Neuronal stem cell (in vitro differentiated cells): ENCODE data around the gene FBXO28. TPM values are rescaled to one million over a fixed set of nuclear protein-coding genes. Genes with fewer than 3 reads are reported as not detected.

ENCODE experiments used
- DNase-seq: peaks from one replicate; pipeline ENCODE4 v3.0.0-alpha.2; 2013; ENCODE audit warnings: low spot score
- H2AFZ ChIP-seq: one replicate; pipeline ENCODE4 v1.6.1; 2013; ENCODE audit warnings: mild to moderate bottlenecking, low read length, inconsistent platforms
- H2AK5ac ChIP-seq: 2 replicates; pipeline ENCODE4 v1.6.1; 2013; ENCODE audit warnings: low read depth, mild to moderate bottlenecking, inconsistent platforms, low read length, moderate library complexity, mixed read lengths
- H2BK120ac ChIP-seq: 2 replicates; pipeline ENCODE4 v1.6.1; 2013; ENCODE audit warnings: low read depth, mild to moderate bottlenecking, inconsistent platforms, low read length, moderate library complexity, mixed read lengths
- H2BK12ac ChIP-seq: one replicate; pipeline ENCODE4 v1.6.1; 2013; ENCODE audit warnings: low read length, inconsistent platforms
- H2BK15ac ChIP-seq: 2 replicates; pipeline ENCODE4 v1.6.1; 2013; ENCODE audit warnings: mild to moderate bottlenecking, low read length, inconsistent platforms, mixed read lengths
- H2BK5ac ChIP-seq: one replicate; pipeline ENCODE4 v1.6.1; 2013; ENCODE audit warnings: inconsistent platforms, mild to moderate bottlenecking, low read length, moderate library complexity
- H3K14ac ChIP-seq: one replicate; pipeline ENCODE4 v1.6.1; 2013; ENCODE audit warnings: low read length, inconsistent platforms
- H3K18ac ChIP-seq: 2 replicates; pipeline ENCODE4 v1.6.1; 2013; ENCODE audit warnings: low read length, inconsistent platforms
- H3K23ac ChIP-seq: 2 replicates; pipeline ENCODE4 v1.6.1; 2013; ENCODE audit warnings: low read depth, mild to moderate bottlenecking, mixed read lengths, low read length, inconsistent platforms; ENCODE audit not compliant: poor library complexity
- H3K27ac ChIP-seq: replicated peaks from 3 replicates; pipeline ENCODE4 v1.5.1; 2013; ENCODE audit warnings: low read length, inconsistent platforms
- H3K27me3 ChIP-seq, 3 experiments: 2 replicates each; pipeline ENCODE4 v1.6.1; 2013; ENCODE audit warnings: low read length in 3 of 3, mild to moderate bottlenecking in 2 of 3, inconsistent platforms in 1 of 3, low read depth in 1 of 3, mixed read lengths in 1 of 3, moderate library complexity in 1 of 3; ENCODE audit not compliant: control insufficient read depth in 3 of 3, insufficient read depth in 3 of 3
- H3K36me3 ChIP-seq, 2 donors: replicated peaks in 1 of 2; 2 replicates each; pipeline ENCODE4 v1.6.1; 2013; ENCODE audit warnings: low read length in 2 of 2; ENCODE audit not compliant: control insufficient read depth in 2 of 2, insufficient read depth in 2 of 2
- H3K4ac ChIP-seq: 2 replicates; pipeline ENCODE4 v1.6.1; 2013; ENCODE audit warnings: inconsistent platforms, mild to moderate bottlenecking, low read length, moderate library complexity
- H3K4me1 ChIP-seq, 2 donors: 1 replicate in 1 of 2; 2 replicates in 1 of 2; pipeline ENCODE4 v1.6.1; 2013; ENCODE audit warnings: low read length in 2 of 2, low read depth in 1 of 2; ENCODE audit not compliant: control insufficient read depth in 2 of 2, insufficient read depth in 1 of 2
- H3K4me2 ChIP-seq: one replicate; pipeline ENCODE4 v1.6.1; 2013; ENCODE audit warnings: mild to moderate bottlenecking, low read length, inconsistent platforms; ENCODE audit not compliant: insufficient read depth, poor library complexity, severe bottlenecking
- H3K4me3 ChIP-seq, 2 donors: 2 replicates each; pipeline ENCODE4 v1.5.1; 2013; ENCODE audit warnings: low read length in 2 of 2, mild to moderate bottlenecking in 2 of 2, inconsistent platforms in 1 of 2, moderate library complexity in 1 of 2
- H3K79me1 ChIP-seq: one replicate; pipeline ENCODE4 v1.6.1; 2013; ENCODE audit warnings: low read depth, mild to moderate bottlenecking, inconsistent platforms, low read length, moderate library complexity
- H3K9ac ChIP-seq: one replicate; pipeline ENCODE4 v1.6.1; 2013; ENCODE audit warnings: mild to moderate bottlenecking, low read depth, low read length, inconsistent platforms; ENCODE audit not compliant: poor library complexity
- H3K9me3 ChIP-seq, 2 donors: replicated peaks in 1 of 2; 2 replicates each; pipeline versions ENCODE3 to v1.6.1; 2013; ENCODE audit warnings: low read length in 2 of 2, mild to moderate bottlenecking in 2 of 2, inconsistent platforms in 1 of 2, low read depth in 1 of 2, mixed read lengths in 1 of 2, moderate library complexity in 1 of 2; ENCODE audit not compliant: control insufficient read depth in 2 of 2, insufficient read depth in 1 of 2
- H4K8ac ChIP-seq: one replicate; pipeline ENCODE4 v1.6.1; 2013; ENCODE audit warnings: low read depth, mild to moderate bottlenecking, inconsistent platforms, low read length, moderate library complexity
- H4K91ac ChIP-seq: one replicate; pipeline ENCODE4 v1.6.1; 2013; ENCODE audit warnings: low read length, low read depth, mild to moderate bottlenecking, inconsistent platforms; ENCODE audit not compliant: poor library complexity
- WGBS, 2 donors: extraction: QIAGEN DNeasy Blood & Tissue Kit; methylation state at CpG; one replicate each; pipeline ENCODE4 v1.1.7; 2013; ENCODE audit warnings: missing lambda C conversion rate in 2 of 2, mixed read lengths in 1 of 2; ENCODE audit not compliant: insufficient read length in 2 of 2, insufficient replicate concordance in 1 of 2; ENCODE audit errors: extremely low coverage in 2 of 2; 5-methylcytosine and 5-hydroxymethylcytosine counted together
- polyA plus RNA-seq, 2 experiments: library from polyadenylated mRNA; stranded (reverse); fragments of 200-250 nt; gene quantifications; one replicate each; pipeline ENCODE4 v1.2.3, GENCODE V29; 2013

Gene FBXO28
- 11.7 TPM for polyA plus RNA-seq (2013, experiment 1 of 2)
- polyA plus RNA-seq (2013, experiment 2 of 2): 12.2 TPM

- no peaks in the 10 kb centered on the region for H3K9me3 ChIP-seq
- peak within 1 kb of the TSS; percentile 77 to 94 for H3K4me3 ChIP-seq
- peaks cover 0 to 17% of the 10 kb centered on the region in 2 donors for H3K36me3 ChIP-seq
- H2BK120ac ChIP-seq: peak within 1 kb of the TSS; percentile 81
- peak within 1 kb of the TSS; percentile 71 for H3K14ac ChIP-seq
- no peak within 1 kb of the TSS for H2BK12ac ChIP-seq
- H3K9ac ChIP-seq: peak within 1 kb of the TSS; percentile 84
- peak within 1 kb of the TSS; percentile 84 for H2AK5ac ChIP-seq
- H2BK5ac ChIP-seq: peak within 1 kb of the TSS; percentile 98
- H3K27me3 ChIP-seq: no peaks in the 10 kb centered on the region
- peak within 1 kb of the TSS; percentile 50 for H3K4me2 ChIP-seq
- peak within 1 kb of the TSS; percentile 85 for H2AFZ ChIP-seq
- no peak within 1 kb of the TSS for H4K91ac ChIP-seq
- peak within 1 kb of the TSS; percentile 70 for H3K27ac ChIP-seq
- no peak within 1 kb of the TSS for H4K8ac ChIP-seq
- peaks cover 4% of the 10 kb centered on the region for H3K79me1 ChIP-seq
- DNase-seq: peak; percentile 82
- no CpG with 5 or more reads among the region's 60 CpGs for WGBS, 2 donors
- peak within 1 kb of the TSS; percentile 100 for H3K23ac ChIP-seq
- peak within 1 kb of the TSS; percentile 89 for H3K4ac ChIP-seq
- H3K4me1 ChIP-seq: peaks cover 0 to 7% of the 10 kb centered on the region in 2 donors
- no peak within 1 kb of the TSS for H2BK15ac ChIP-seq
- H3K18ac ChIP-seq: peak within 1 kb of the TSS; percentile 100
Measured at GRCh38 chr1:224113918-224114786, at the start of gene FBXO28. Gene FBXO28 (plus strand): TSS chr1:224114111. CDS start chr1:224114130, 19 bp downstream.

- Histone ChIP-seq H4K8ac (no peak overlapping the region), H2AFZ (no peak overlapping the region), H2AK5ac (no peak overlapping the region), H2BK15ac (no peak overlapping the region), H3K23ac (no peak overlapping the region), H3K9ac (no peak overlapping the region), H3K27me3 (peaks cover 0 to 22% (median 0%) of the 10 kb centered on the region in 3 experiments), H3K9me3 (no peaks in the 10 kb centered on the region), H2BK12ac (no peak overlapping the region), H3K18ac (no peak overlapping the region), H3K4me2 (no peak overlapping the region), H2BK5ac (no peak overlapping the region), H2BK120ac (no peak overlapping the region), H3K27ac (no peak overlapping the region), H3K4ac (no peak overlapping the region), H3K79me1 (no peaks in the 10 kb centered on the region), H3K36me3 (no peaks in the 10 kb centered on the region), H3K14ac (no peak overlapping the region), H3K4me3 (no peak overlapping the region), H3K4me1 (peaks cover 0 to 1% of the 10 kb centered on the region in 2 donors), H4K91ac (no peak overlapping the region)
- no peak for DNase-seq
- WGBS, 2 donors: no CpG with 5 or more reads among the region's 5 CpGs
Measured at GRCh38 chr1:224064150-224064549, 49.8 kb upstream of the FBXO28 start.

- Histone ChIP-seq H3K4me2 (no peak overlapping the region), H3K36me3 (no peaks in the 10 kb centered on the region), H3K9me3 (no peaks in the 10 kb centered on the region), H3K79me1 (no peaks in the 10 kb centered on the region), H3K27ac (no peak overlapping the region), H3K4ac (no peak overlapping the region), H4K91ac (no peak overlapping the region), H2BK120ac (no peak overlapping the region), H2AK5ac (no peak overlapping the region), H3K27me3 (peaks cover 0 to 22% (median 0%) of the 10 kb centered on the region in 3 experiments), H3K18ac (no peak overlapping the region), H2BK5ac (no peak overlapping the region), H3K14ac (no peak overlapping the region), H3K9ac (no peak overlapping the region), H2BK15ac (no peak overlapping the region), H3K4me3 (no peak overlapping the region), H3K23ac (no peak overlapping the region), H3K4me1 (peaks cover 0 to 1% of the 10 kb centered on the region in 2 donors), H4K8ac (no peak overlapping the region), H2BK12ac (no peak overlapping the region), H2AFZ (no peak overlapping the region)
- WGBS, 2 donors: no CpG with 5 or more reads among the region's 2 CpGs
- no peak for DNase-seq
Measured at GRCh38 chr1:224065455-224065854, 48.5 kb upstream of the FBXO28 start.

GRCh38 chr1:224067207-224067606 lies 46.7 kb upstream of the FBXO28 start:
- H3K14ac ChIP-seq: no peak overlapping the region
- no peaks in the 10 kb centered on the region for H3K9me3 ChIP-seq
- H3K79me1 ChIP-seq: no peaks in the 10 kb centered on the region
- H3K23ac ChIP-seq: no peak overlapping the region
- no peak overlapping the region for H3K27ac ChIP-seq
- no peak overlapping the region for H2BK120ac ChIP-seq
- no peak overlapping the region for H3K18ac ChIP-seq
- H3K4me3 ChIP-seq: no peak overlapping the region
- no peak overlapping the region for H3K4me2 ChIP-seq
- no peak overlapping the region for H2BK12ac ChIP-seq
- no peak for DNase-seq
- H3K36me3 ChIP-seq: no peaks in the 10 kb centered on the region
- no peak overlapping the region for H2AK5ac ChIP-seq
- H3K4me1 ChIP-seq: peaks cover 0 to 3% of the 10 kb centered on the region in 2 donors
- no peak overlapping the region for H3K4ac ChIP-seq
- no peak overlapping the region for H2BK15ac ChIP-seq
- no peak overlapping the region for H2BK5ac ChIP-seq
- peaks cover 0 to 22% (median 0%) of the 10 kb centered on the region in 3 experiments for H3K27me3 ChIP-seq
- H4K8ac ChIP-seq: no peak overlapping the region
- no peak overlapping the region for H4K91ac ChIP-seq
- no peak overlapping the region for H3K9ac ChIP-seq
- H2AFZ ChIP-seq: no peak overlapping the region
